ENCODE measurements around the gene ADAMTS17.

The ADAMTS17 gene

DNA sequence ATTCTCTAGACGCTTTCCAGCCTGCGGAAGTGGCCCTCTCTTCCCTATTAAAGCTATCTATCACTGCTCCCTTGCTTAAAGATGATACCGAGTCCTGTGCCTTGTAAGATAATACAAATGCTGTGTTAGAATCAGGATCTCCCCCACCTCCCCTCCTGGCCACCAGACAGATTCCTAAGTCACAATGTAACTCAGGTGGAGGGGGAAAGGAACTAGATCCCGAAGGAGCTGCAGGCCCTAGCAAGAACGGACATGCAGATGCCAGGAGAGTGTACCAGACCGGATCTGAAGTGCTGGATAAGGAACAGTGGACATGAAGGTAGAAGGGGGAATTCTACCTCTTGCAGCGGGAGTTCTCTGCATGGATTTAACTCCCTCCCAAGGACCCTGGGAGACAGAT, 377.8 kb downstream of the ADAMTS17 start:
- DNase-seq (ENCODE audit: low read depth, low spot score): no peak
- H3K4me3 ChIP-seq (ENCODE audit: low read length): no peak overlapping the region

- no peak overlapping the region for H3K4me3 ChIP-seq (ENCODE audit: low read length)
- no peak for DNase-seq (ENCODE audit: low read depth, low spot score)
These were observed 378.5 kb downstream of the ADAMTS17 start for GRCh38 chr15:99963096-99963825.

GRCh38 chr15:99962006-99962561, 379.7 kb downstream of the ADAMTS17 start:
- DNase-seq (ENCODE audit: low read depth, low spot score): no peak

DNA sequence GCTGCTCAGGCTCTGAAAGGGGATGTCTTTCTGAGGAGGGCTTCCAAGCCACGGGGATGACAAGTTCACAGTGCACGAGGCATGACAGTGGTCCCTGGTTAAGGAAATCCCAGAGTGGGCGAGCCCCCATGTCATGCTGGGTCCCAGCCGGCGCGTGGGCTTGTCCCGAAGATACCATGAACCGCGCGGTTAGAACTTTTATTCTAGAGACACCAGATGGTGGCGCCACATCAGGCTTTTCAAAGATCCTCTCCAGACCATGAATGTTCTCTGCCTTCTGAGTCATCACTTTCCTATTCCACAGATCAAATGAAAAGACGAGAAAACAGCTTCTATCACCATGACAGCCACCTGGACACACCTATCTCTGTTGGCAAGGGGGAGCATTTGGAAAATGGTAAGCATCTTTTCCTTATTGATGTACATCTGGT, 380.7 kb downstream of the ADAMTS17 start:
- DNase-seq (ENCODE audit: low read depth, low spot score): no peak
- no peak overlapping the region for H3K4me3 ChIP-seq (ENCODE audit: low read length)

More at GRCh38 chr15:99962006-99962561, 379.7 kb downstream of the ADAMTS17 start:
- no peak overlapping the region for H3K4me3 ChIP-seq (ENCODE audit: low read length)

DNA sequence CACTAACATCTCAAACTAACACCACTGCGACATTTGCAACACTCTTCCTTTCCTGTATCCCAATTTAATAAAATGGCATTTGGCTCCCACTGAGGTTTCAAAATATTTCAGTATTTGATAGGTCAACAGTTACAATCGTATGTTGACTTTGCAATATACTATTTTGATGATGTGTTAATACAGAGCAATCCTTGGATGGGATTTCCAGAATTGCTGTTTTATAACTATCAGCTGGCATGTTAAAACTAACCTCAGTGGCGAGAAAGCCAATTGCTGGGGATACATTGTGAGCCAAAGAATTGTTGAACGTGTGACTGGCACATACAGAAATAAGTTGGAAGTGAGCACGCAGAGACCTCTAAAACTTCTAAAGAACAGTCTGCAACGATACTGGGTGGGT, 382.4 kb downstream of the ADAMTS17 start:
- no peak for DNase-seq (ENCODE audit: low read depth, low spot score)

DNA sequence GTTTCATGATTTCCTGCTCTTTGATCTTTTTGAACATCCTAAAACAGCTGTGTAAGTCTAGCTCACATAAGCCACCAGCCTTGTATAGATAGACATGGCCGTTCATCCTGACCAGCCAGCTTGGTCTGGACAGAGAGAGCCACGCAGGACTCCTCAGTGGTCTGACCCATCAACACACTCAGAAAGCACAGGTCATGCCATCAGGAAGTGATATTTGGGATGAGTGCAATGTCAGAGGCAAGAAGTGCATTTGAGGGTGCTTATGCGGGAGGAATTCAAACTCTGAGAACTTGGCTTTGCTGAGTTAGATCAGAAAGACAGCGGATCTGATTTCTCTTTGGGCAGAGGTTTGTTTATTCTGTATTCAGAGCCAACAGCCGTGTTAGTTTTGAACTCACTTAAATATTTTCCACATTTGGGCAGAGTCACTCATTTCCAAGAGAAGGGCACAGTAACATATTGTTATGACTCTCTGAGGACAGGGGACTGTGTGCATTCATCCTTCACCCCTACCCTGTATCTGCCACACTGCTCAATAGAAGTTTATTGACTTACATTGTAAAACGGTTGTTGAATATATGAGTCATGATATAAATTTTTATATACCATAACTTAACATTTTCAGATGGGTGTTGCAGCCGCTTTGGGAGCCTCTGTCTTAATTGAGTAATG, 383.2 kb downstream of the ADAMTS17 start:
- H3K4me3 ChIP-seq (ENCODE audit: low read length): no peak overlapping the region
- no peak for DNase-seq (ENCODE audit: low read depth, low spot score)

More for the DNA sequence above, 382.4 kb downstream of the ADAMTS17 start:
- H3K4me3 ChIP-seq (ENCODE audit: low read length): no peak overlapping the region

GRCh38 chr15:99957642-99958013, 384.1 kb downstream of the ADAMTS17 start:
- H3K4me3 ChIP-seq (ENCODE audit: low read length): no peak overlapping the region
- no peak for DNase-seq (ENCODE audit: low read depth, low spot score)

DNA sequence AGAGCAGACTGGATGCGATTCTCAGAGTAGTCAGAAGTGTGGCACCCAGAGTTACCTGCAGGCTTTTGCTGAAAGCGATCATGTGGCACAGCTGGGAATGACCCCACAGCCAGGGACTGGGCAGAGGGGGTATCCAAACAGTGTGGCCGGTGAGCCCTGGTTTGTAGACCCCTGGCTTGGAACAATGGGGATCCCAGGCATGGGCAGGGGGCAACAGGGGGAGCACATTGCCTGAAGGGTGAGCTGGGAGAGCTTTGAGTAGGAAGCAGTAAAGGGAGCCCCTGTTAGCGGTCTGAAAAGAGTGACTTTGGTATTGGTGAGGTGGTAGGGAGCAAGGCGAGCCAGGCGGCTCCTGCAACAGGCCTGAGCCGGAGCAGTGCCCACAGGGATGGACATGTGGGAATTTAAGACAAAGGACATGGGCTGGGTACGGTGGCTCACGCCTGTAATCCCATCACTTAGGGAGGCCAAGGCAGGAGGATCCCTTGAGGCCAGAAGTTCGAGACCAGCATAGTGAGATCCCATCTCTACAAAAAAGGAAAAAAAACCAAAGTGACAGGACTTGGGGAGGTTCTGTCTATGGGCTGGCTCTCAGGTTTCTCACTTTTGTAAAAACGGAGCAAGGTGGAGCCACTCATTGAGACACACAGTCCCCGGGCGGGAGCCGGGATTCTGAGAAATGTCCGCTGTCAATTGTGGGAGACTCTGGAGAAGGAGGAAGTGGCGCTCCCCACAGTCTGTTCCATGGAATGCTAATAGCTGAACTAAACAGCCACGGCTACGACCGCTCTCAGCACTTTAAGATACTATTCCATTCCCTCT, 384.7 kb downstream of the ADAMTS17 start:
- no peak overlapping the region for H3K4me3 ChIP-seq (ENCODE audit: low read length)
- DNase-seq (ENCODE audit: low read depth, low spot score): no peak

GRCh38 chr15:99956022-99956775, 385.6 kb downstream of the ADAMTS17 start:
- DNase-seq (ENCODE audit: low read depth, low spot score): no peak
- no peak overlapping the region for H3K4me3 ChIP-seq (ENCODE audit: low read length)

GRCh38 chr15:99955532-99955931, 386.2 kb downstream of the ADAMTS17 start:
- no peak for DNase-seq (ENCODE audit: low read depth, low spot score)
- no peak overlapping the region for H3K4me3 ChIP-seq (ENCODE audit: low read length)

DNA sequence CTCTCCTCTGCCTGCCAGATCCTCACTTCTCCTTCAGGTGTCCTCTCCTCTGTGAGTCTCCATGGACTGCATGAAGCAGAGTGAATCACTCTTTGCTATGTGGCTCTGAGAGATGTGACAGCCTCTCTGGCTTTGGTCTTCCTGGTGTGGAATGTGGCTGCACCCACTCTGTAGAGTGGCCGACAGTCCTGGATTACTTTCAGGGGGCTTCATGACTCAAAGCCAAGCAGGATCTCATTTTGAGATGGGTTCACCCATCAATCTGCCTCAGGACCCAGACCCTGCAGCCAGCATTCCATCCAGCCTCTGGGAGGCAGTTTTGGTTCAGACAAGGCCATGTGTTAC, 386.6 kb downstream of the ADAMTS17 start:
- no peak for DNase-seq (ENCODE audit: low read depth, low spot score)
- no peak overlapping the region for H3K4me3 ChIP-seq (ENCODE audit: low read length)

GRCh38 chr15:99954361-99955180, 387.2 kb downstream of the ADAMTS17 start:
- no peak for DNase-seq (ENCODE audit: low read depth, low spot score)

DNA sequence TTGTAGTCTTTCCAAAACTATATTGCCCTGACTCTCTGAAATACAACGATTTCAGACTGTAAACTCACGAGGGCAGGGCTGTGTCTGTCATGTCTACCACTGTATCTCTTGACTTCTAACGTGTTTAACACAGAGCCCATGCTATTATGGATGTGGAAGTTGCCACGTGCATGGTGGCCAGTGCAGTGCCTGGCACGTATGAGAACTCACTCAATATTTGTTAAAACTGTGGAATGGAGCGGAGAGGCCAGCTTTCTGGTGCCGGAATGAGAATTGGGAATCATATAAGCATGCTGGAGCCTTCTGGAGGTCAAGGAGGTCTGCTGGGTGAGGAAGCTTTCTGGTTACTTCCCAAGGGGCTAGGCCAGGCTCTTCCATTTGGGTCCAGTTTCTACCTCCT, 387.9 kb downstream of the ADAMTS17 start:
- no peak for DNase-seq (ENCODE audit: low read depth, low spot score)
- H3K4me3 ChIP-seq (ENCODE audit: low read length): no peak overlapping the region

More at GRCh38 chr15:99954361-99955180, 387.2 kb downstream of the ADAMTS17 start:
- H3K4me3 ChIP-seq (ENCODE audit: low read length): no peak overlapping the region

- no peak overlapping the region for H3K4me3 ChIP-seq (ENCODE audit: low read length)
- DNase-seq (ENCODE audit: low read depth, low spot score): no peak
These were observed 390.3 kb downstream of the ADAMTS17 start for GRCh38 chr15:99951511-99951910.

DNA sequence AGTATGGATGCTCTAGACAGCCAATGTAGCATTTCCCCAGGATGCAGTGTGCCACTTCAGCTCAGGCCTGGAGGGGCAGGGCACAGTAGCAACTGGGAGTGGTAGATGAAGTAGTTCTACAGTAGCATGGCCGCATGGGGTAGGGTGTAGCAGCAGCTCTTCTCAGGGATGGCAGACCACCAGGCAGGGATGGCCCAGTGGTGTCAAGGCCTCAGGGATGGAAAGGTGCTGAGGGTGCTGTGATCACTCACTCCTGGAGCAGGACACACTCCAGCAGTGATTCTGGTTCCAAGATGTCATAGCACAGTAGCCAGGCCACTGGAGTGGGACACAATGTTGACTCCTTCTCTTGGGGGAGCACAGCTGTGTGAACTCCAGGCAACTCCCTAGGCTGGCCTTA, 397.6 kb downstream of the ADAMTS17 start:
- no peak for DNase-seq (ENCODE audit: low read depth, low spot score)

DNA sequence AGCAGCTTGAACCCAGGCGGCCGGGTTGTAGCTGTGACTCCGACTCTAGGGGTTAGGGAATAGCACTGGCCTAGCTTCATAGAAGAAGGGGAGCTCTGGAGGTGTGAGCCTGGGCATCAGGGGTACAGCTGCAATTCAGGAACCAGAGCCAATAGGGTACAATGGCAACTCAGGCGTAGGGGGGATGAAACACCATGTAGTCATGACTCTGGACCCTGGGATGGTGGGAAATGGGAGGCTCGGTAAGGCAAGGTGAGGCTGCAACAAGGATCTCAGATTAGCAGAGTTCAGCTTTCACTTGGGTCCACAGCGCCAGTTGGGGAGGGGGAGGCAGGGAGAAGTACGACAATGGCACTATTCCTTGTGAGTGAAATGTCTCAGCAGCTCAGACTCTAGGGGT, 398.3 kb downstream of the ADAMTS17 start:
- no peak for DNase-seq (ENCODE audit: low read depth, low spot score)
- no peak overlapping the region for H3K4me3 ChIP-seq (ENCODE audit: low read length)

More for the DNA sequence above, 397.6 kb downstream of the ADAMTS17 start:
- H3K4me3 ChIP-seq (ENCODE audit: low read length): no peak overlapping the region

DNA sequence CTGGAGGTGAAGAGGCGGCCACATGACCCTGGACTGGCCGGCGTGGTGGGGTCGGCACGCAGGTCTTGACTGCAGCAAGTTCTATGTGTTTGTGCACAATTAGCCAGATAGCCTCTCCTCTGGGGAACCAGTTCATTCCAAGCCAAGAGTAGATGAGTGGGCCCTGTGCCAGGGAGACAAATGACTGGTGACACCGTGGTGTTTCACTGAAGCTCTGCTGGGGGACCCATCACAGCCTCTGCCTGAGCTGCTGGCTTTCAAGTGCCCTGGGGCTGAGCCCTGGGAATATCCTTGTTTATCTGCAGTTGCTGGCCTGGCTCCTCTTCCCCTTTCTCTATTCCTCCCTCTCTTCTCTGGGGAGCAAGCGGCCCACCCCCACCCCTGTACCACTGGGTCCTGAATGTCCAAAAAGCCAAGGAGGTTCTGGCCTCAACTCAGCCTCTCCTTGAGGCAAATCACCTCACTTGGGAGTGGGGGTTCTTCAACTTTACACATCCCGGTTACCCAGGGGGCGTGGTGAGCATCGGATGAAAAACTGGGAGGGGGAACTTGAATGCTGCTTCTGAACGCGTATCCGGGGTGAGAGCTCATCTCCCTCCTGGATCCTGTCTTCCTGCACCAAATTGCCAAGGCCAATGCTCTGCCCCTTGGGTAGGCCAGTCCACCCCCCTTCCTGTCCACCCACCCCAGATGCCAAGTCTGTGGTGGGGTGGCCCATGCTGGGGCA, 408.9 kb downstream of the ADAMTS17 start:
- no peak for DNase-seq (ENCODE audit: low read depth, low spot score)
- no peak overlapping the region for H3K4me3 ChIP-seq (ENCODE audit: low read length)

Measured in Jurkat, Clone E6-1 (cell line).